Panc1 (cell line): ENCODE results near the gene NKD1.

Experiments
- CTCF ChIP-seq: fragments of 450-650 bp; IDR thresholded peaks from 2 replicates; pipeline ENCODE4 v1.5.1; 2017; ENCODE audit warnings: mild to moderate bottlenecking
- POLR2AphosphoS5 ChIP-seq: IDR thresholded peaks from 2 replicates; pipeline ENCODE4 v1.6.1; 2012; ENCODE audit warnings: mild to moderate bottlenecking, low read depth, low read length, moderate library complexity
- REST ChIP-seq, 2 experiments: IDR thresholded peaks; 2 replicates each; pipeline ENCODE4 v1.6.1; 2011 to 2012; ENCODE audit warnings: low read depth in 2 of 2, control low read depth in 1 of 2, low read length in 1 of 2, mild to moderate bottlenecking in 1 of 2, moderate library complexity in 1 of 2; ENCODE audit not compliant: insufficient read depth in 1 of 2

GRCh38 chr16:50567651-50568050 is 19.5 kb downstream of the NKD1 start:
- TF ChIP-seq CTCF (no peak), POLR2AphosphoS5 (no peak), REST (IDR thresholded peaks at IDR 0.05; ENCODE audit: insufficient read depth in 1 of 2, low read depth in 2 of 2, low read length in 1 of 2) (no peak)
